IPS-20b (cell line): ENCODE data around the gene ZNF525.
A peak's percentile ranks its signal among the peaks of the same experiment; 100 is the strongest.
"Not testable (repeated sequence)": the region's sequence is repeated elsewhere in the genome, so short reads cannot be mapped to it uniquely, and the experiment has no call there.

Experiments
- H3K27ac ChIP-seq: one replicate; pipeline ENCODE4 v1.5.1; 2013; ENCODE audit warnings: low read length
- H3K27me3 ChIP-seq: 2 replicates; pipeline ENCODE4 v1.6.1; 2013; ENCODE audit warnings: mild to moderate bottlenecking, low read length, inconsistent platforms; ENCODE audit not compliant: insufficient read depth
- H3K36me3 ChIP-seq: 2 replicates; pipeline ENCODE4 v1.6.1; 2013; ENCODE audit warnings: low read depth, mild to moderate bottlenecking, inconsistent platforms, low read length, moderate library complexity; ENCODE audit not compliant: insufficient read depth
- H3K4me1 ChIP-seq: 2 replicates; pipeline ENCODE4 v1.6.1; 2013; ENCODE audit warnings: mild to moderate bottlenecking, control low read depth, inconsistent platforms, low read length, moderate library complexity; ENCODE audit not compliant: insufficient read depth
- H3K4me3 ChIP-seq: 2 replicates; pipeline ENCODE4 v1.5.1; 2013; ENCODE audit warnings: mild to moderate bottlenecking, low read length, inconsistent platforms
- H3K9ac ChIP-seq: 2 replicates; pipeline ENCODE4 v1.6.1; 2013; ENCODE audit warnings: low read depth, mild to moderate bottlenecking, inconsistent platforms, low read length, moderate library complexity
- H3K9me3 ChIP-seq: 2 replicates; pipeline ENCODE4 v1.6.1; 2013; ENCODE audit warnings: mild to moderate bottlenecking, low read depth, low read length, inconsistent platforms; ENCODE audit not compliant: insufficient read depth

ZNF525 gene

DNA sequence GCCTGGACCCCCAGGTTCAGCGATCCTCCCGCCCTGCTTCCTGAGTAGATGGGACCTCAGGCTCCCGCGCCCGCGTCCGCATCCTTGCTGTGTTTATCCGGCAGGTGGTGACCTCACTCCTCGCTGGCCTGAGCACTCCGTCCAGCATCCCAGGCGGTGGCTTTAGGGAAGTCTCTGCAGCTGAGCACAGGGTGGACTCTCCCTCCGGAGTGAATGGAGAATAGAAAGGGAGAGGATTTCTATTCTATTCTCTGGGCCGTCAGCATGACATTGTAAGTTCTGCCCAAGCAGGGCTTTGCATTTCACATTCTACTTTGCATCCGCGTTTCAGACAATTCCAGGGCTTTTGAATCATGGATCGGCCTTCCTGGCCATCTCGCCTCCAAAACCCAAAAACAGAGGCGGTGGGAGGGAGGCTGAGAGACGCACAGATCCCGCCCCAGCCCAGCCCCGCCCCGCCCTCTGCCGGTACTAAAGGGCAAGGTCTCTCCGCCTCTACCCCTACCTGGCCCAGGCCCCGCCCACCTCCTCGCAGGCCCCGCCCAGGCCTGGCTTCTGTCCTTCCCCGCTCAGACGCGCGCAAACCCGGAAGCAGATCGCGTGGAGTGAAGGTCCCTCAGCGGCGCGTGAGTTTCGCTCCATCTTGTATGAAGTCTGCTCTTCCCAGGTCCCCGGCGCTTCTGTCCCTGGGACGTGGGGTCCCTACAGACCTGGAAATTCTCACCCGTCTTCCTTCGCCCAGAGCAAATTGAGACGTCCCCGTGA, at the start of gene ZNF525:
Gene ZNF525 (plus strand): TSS at position 572 of the 765 bp plus-strand sequence. CDS start 6,577 bp downstream, outside the sequence.
- Histone ChIP-seq H3K36me3 (no peaks in the 10 kb centered on the region), H3K4me3 (peak within 1 kb of the TSS; percentile 99), H3K27ac (peak within 1 kb of the TSS; percentile 42), H3K9ac (peak within 1 kb of the TSS; percentile 93), H3K27me3 (no peaks in the 10 kb centered on the region), H3K9me3 (no peaks in the 10 kb centered on the region), H3K4me1 (peaks cover 6% of the 10 kb centered on the region; the same call in 1 of the 2 replicates)

DNA sequence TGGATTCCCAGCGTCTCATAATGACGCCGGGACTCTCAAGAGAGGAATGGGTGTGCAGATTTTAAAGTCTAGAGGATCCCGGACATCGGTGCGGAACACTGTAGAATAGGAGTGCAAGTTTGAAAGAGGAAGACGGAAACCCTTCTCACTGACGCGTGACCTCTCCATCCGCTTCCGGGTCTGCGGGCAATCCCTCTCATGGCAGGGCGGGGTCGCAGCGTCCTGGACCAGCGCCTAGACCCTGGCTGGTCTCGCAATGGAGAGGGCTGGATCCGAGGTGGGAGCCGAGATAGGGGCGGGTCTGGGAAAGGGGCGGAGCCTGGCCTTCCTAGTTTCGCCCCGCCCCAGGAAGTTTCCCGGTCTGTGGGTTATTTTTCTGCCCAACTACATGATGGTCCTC, 36.5 kb upstream of the ZNF525 start:
- Histone ChIP-seq H3K9me3 (peaks cover 12% of the 10 kb centered on the region), H3K27me3 (no peaks in the 10 kb centered on the region), H3K4me3 (no peak overlapping the region)

DNA sequence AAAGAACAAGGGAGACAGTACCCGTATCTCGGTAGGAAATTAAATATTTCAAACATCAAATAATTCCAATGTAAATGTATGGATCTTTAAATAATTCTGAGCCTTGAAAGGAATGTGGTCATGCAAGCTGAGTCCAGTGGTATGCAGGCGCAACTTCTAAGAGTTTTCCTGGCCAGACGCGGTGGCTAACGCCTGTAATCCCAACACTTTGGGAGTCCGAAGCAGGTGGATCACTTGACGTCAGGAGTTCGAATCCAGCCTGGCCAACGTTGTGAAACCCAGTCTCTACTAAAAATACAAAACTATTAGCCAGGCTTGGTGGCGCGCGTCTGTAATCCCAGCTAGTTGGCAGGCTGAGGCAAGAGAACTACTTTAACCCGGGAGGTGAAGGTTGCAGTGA, 33.0 kb upstream of the ZNF525 start:
- H3K27ac ChIP-seq, result no peak overlapping the region
- H3K4me1 ChIP-seq, result no peaks in the 10 kb centered on the region
- no peak overlapping the region for H3K9ac ChIP-seq
- no peaks in the 10 kb centered on the region for H3K27me3 ChIP-seq
- H3K4me3 ChIP-seq, result no peak overlapping the region
- H3K36me3 ChIP-seq, result no peaks in the 10 kb centered on the region
- peaks cover 8% of the 10 kb centered on the region; the same call in 1 of the 2 replicates for H3K9me3 ChIP-seq

More for the DNA sequence above, 36.5 kb upstream of the ZNF525 start:
- H3K4me1 ChIP-seq, result no peaks in the 10 kb centered on the region
- H3K36me3 ChIP-seq, result no peaks in the 10 kb centered on the region
- no peak overlapping the region for H3K9ac ChIP-seq
- no peak overlapping the region for H3K27ac ChIP-seq

DNA sequence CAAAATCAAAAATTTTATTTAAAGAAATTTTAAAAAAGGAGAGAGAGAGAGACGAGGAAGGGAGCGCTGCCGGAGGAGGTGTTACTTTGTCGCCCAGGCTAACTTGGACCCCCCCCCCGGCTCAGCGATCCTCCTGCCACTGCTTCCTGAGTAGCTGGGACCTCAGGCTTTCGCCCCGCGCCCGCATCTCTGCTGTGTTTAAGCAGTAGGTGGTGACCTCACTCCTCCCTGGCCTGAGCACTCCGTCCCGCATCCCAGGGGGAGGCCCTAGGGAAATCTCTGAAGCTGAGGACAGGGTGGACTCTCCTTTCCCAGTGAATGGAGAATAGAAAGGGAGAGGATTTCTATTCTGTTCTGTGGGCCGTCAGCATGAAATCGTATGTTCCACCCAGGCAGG, 32.4 kb upstream of the ZNF525 start:
- Histone ChIP-seq H3K4me1 (no peaks in the 10 kb centered on the region), H3K27ac (no peak overlapping the region), H3K36me3 (no peaks in the 10 kb centered on the region), H3K27me3 (no peaks in the 10 kb centered on the region), H3K9me3 (peaks cover 8% of the 10 kb centered on the region; the same call in 1 of the 2 replicates), H3K9ac (peak overlapping the region; percentile 81), H3K4me3 (peak overlapping the region; percentile 94)

DNA sequence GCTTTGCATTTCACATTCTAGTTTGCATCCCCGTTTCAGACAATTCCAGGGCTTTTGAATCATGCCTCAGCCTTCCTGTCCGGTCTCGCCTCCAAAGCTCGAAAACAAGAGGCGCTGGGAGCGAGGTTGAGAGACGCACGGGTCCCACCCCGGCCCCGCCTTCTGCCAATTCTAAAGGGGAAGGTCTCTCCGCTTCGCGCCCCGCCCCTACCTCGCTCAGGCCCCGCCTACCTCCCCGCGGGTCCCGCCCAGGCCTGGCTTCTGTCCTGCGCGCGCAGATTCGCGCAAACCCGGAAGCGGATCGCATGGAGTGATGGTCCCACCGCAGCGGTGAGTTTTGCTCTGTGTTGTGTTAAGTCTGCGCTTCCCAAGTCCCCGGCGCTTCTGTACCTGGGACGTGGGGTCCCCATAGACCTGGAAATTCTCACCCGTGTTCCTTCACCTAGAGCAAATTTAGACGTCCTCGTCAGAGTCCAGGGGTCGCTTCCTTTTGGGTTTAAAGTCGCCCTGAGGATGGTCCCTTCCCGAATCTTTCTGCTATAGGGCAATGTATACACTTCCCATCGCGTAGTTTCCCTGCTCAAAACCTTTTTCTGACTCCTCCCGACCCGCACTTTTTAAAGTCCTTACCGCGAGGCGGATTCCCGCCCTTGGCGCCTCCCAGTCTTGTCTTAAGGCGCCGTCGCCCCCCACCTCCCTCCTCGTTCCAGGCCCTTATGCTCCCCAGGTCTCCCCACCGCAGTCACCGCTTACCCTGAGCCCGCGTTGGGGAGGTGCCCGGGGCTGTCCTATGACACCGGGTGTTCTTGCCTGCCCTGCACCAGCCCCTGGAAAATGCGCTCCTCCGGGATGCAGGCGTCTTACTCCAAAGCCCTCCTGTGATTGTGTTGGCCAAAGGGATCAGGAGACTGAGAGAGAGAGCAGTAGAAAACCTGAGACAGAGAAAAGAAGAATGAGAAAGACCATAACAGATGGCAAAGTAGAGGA, 31.7 kb upstream of the ZNF525 start, which contains the start of gene ZNF845:
Gene ZNF845 (plus strand): TSS at position 287 of the 987 bp plus-strand sequence. CDS start 7,559 bp downstream, outside the sequence.
- Histone ChIP-seq H3K36me3 (0 out of 2 replicates have a peak, but pooled peaks cover under 1% of the 10 kb centered on the region), H3K4me3 (peak within 1 kb of the TSS; percentile 94), H3K4me1 (no peaks in the 10 kb centered on the region), H3K27ac (peak within 1 kb of the TSS; percentile 81), H3K27me3 (no peaks in the 10 kb centered on the region), H3K9me3 (0 out of 2 replicates have a peak, but pooled peaks cover 3% of the 10 kb centered on the region), H3K9ac (peak within 1 kb of the TSS; percentile 84)

DNA sequence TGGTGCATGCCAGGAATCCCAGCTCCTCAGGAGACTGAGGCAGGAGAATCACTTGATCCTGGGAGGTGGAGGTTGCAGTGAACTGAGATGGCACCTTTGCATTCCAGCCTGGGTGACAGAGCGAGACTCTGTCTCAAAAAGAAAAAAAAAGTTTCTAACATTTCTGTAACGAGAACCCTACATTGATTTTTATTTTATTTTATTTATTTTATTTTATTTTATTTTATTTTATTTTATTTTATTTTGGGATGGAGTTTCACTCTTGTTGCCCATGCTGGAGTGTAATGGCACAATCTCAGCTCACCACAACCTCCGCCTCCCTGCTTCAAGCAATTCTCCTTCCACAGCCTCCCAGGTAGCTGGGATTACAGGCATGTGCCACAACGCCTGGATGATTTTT, 21.1 kb upstream of the ZNF525 start:
- peaks cover 16% of the 10 kb centered on the region for H3K9me3 ChIP-seq
- not testable (repeated sequence) for H3K27me3 ChIP-seq, H3K27ac ChIP-seq, H3K9ac ChIP-seq, H3K4me3 ChIP-seq, H3K4me1 ChIP-seq
- peaks cover 77% of the 10 kb centered on the region for H3K36me3 ChIP-seq

DNA sequence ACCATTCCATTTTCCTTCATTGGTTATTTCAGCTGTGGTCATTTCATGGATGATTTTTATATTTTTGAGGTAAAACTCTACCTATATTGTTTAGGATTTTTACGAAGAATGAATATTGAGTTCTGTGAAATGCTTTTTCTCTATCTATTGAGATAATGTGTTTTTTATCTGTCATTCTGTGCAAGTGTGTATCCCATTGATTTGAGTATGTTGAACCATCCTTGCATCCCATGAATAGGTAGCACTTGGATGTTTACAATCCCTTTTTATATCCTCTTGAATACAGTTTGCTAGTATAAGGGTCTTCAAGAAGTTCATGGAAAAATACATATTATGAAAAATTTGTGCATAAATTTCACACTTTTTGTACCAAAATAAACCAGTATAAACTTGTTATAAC, 9.8 kb upstream of the ZNF525 start:
- Histone ChIP-seq H3K9ac (no peak overlapping the region), H3K4me3 (no peak overlapping the region), H3K4me1 (no peaks in the 10 kb centered on the region), H3K36me3 (peaks cover 43% of the 10 kb centered on the region), H3K9me3 (peaks cover 64% of the 10 kb centered on the region), H3K27ac (no peak overlapping the region), H3K27me3 (no peaks in the 10 kb centered on the region)

DNA sequence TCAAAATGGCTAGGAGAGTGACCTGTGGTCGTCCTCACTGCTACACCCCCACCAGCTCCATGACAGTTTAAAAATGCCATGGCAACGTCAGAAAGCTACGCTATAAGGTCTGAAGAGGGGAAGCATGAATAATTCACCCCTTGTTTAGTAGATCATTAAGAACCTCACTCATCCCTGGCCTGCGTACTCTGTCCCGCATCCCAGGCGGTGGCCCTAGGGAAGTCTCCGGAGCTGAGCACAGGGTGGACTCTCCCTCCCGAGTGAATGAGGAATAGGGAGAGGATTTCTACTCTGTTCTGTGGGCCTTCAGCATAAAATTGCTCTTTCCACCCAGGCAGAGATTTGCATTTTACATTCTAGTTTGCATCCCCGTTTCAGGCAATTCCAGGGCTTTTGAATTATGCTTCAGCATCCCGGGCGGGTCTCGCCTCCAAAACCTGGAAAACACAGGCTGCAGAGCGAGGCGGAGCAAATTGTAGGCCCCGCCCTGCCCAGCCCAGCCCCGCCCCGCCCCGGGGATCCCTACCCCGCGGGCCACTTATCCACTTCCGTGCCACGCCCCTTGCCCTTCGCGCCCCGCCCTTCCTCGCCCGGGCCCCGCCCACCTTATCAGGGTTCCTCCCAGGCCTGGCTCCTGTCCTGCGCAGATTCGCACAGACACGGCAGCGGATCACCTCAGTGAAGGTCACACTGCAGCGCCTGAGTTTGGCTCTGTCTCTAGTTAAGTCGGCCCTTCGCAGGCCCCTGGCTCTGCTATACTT, 7.5 kb upstream of the ZNF525 start:
- H3K36me3 ChIP-seq, result peaks cover 20% of the 10 kb centered on the region
- no peak overlapping the region for H3K4me3 ChIP-seq
- H3K9me3 ChIP-seq, result peaks cover 41% of the 10 kb centered on the region
- H3K27me3 ChIP-seq, result no peaks in the 10 kb centered on the region
- H3K27ac ChIP-seq, result no peak overlapping the region
- H3K4me1 ChIP-seq, result no peaks in the 10 kb centered on the region
- H3K9ac ChIP-seq, result no peak overlapping the region

DNA sequence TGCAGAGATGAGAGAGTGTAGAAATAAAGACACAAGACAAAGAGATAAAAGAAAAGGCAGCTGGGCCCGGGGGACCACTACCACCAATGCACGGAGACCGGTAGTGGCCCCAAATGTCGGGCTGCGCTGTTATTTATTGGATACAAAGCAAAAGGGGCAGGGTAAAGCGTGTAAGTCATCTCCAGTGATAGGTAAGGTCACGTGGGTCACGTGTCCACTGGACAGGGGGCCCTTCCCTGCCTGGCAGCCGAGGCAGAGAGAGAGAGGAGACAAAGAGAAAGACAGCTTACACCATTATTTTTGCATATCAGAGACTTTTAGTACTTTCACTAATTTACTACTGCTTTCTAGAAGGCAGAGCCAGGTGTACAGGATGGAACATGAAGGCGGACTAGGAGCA, 5.4 kb upstream of the ZNF525 start:
- H3K27me3 ChIP-seq, H3K4me3 ChIP-seq, H3K4me1 ChIP-seq, H3K27ac ChIP-seq, H3K9ac ChIP-seq, H3K36me3 ChIP-seq: not testable (repeated sequence)
- H3K9me3 ChIP-seq, result peaks cover 20% of the 10 kb centered on the region

DNA sequence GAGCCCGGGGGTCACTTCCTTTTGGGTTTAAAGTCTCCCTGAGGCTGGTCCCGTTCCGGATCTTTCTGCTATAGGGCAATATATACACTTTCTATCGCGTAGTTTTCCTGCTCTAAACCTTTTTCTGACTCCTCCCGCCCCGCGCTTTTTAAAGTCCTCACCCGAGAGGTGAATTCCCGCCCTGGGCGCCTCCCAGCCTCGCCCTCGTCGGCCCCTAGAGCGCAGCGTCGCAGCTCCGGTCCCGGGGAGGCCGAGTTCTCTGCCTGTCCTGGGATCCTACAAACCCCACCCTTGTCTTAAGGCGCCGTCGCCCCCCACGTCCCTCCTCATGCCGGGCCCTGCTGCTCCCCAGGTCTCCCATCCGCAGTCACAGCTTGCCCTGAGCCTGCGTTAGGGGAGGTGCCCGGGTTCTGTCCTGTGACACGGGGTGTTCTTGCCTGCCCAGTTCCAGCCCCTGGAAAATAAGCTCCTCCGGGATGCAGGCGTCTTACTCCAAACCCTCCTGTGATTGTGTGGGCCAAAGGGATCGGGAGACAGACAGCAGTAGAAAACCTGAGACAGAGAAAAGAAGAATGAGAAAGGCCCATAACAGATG, 491 bp downstream of the ZNF525 start:
- H3K4me3 ChIP-seq, result peak overlapping the region; percentile 99
- H3K27me3 ChIP-seq, result no peaks in the 10 kb centered on the region
- H3K9ac ChIP-seq, result peak overlapping the region; percentile 93
- H3K27ac ChIP-seq, result peak overlapping the region; percentile 42
- peaks cover 6% of the 10 kb centered on the region; the same call in 1 of the 2 replicates for H3K4me1 ChIP-seq
- no peaks in the 10 kb centered on the region for H3K36me3 ChIP-seq
- H3K9me3 ChIP-seq, result no peaks in the 10 kb centered on the region

DNA sequence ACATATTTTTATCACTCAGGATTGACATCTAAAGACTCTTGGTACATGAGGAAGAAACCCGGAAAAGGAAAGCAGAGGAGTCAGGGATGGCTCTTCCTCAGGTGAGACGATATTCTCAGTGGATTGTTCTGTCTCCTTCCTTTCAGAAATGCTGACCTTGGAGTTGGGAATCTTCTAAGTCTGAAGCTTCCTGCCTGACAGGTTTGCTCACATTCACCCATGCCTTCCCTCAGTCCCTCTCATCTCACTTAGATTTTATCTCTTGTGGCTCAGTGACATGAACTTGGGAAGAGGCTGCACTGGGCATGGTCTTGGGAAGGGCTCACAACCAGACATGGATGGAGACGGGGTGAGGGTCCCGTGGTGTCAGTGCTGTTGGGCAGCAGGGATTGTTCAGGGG, 6.7 kb downstream of the ZNF525 start:
- no peaks in the 10 kb centered on the region for H3K9me3 ChIP-seq
- H3K36me3 ChIP-seq, result peaks cover 38% of the 10 kb centered on the region
- H3K4me1 ChIP-seq, result peaks cover 6% of the 10 kb centered on the region
- H3K27ac ChIP-seq, result no peak overlapping the region
- no peak overlapping the region for H3K9ac ChIP-seq
- no peaks in the 10 kb centered on the region for H3K27me3 ChIP-seq
- no peak overlapping the region for H3K4me3 ChIP-seq
